LoVo (cell line): Measurements from ENCODE around the gene GLB1L3.

Source experiments
- DNase-seq: peaks from one replicate; pipeline ENCODE4 v3.0.0-alpha.2; 2016; ENCODE audit warnings: low spot score

GLB1L3 gene

DNA sequence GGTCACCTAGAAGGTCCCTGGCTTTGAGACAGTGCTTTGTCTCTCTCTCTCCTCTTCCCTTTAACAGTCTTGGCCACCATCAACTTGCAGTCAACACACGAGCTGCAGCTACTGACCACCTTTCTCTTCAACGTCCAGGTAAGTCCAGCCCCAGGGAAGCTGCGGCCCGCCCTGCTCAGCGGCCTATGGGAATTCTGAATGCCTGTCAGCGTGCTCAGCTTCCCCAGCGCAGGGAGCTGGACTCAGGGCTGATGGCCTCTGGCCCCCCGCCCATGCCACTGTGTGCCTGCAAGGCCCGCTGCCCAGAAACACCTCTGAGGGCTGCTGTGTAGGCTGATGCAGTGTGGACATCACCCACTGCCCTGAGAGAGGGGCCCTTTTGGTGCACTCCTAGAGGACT is 88.1 kb downstream of the GLB1L3 start:
- no peak for DNase-seq

DNA sequence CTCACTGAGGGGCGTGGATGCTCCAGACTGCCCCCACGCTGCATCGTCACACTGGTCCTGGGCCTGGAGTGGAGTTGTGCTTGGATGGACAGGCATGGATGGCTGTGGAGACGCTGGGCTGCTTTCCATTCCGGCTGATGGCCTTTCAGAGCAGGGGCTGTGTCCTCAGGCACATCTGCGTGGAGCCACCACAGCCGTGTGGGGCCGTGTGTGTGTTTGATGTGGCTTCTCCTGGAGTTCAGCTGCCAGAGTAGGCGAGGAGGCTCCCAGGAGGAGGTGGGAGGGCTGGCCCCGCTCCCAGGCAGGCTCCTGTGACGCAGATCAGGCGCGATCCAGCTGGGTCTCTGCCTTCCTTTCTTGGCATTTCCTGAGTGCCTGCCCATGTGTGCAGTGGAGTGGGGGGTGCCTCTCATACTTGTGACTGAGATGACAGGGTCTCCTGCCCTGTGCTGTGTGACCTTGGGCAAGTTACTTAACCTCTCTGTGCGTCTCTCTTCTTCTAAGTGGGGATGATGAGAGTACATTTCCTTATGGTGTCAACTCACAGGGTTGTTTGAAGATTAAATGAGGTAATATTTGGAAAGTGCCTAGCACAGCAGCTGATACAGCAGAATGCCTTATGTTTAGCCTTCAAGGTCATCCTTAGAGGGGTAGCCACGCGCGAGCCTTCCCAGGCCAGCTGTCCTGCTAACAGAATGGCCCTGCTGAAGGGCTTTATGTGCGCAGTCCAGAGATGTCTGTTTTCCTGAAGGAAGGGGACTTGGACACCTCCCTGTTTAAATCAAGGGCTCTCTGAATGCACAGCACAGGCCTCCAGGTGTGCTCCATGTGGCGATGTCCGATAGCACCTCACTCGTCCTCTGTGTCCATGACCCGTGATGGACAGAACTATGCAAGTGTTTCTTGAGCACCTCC is 89.1 kb downstream of the GLB1L3 start:
- DNase-seq: no peak

DNA sequence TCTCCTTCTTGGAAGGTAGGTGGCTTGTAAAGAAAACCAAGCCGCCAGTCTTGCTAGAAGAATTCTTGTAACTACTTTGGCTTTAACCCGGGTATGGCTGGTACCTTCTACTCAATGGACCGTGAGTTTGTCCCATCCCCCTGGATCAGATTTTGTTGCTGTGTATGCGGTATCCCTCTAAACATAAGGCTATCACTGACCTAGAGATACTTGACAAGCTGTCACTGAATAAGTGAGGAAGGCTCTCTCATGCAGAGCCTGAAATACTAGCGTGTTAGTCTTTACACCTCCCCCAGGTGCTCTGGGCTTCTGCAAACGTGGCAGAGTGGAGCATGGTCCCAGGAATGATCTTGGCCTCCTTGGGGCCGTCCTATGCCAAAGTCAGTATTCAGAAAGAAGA is 90.1 kb downstream of the GLB1L3 start:
- no peak for DNase-seq

- no peak for DNase-seq
These were observed 91.6 kb downstream of the GLB1L3 start for GRCh38 chr11:134367781-134368180.
